Neural cell (in vitro differentiated cells): ENCODE results near the gene TRMT2A.

Source experiments
- CTCF ChIP-seq: fragments of 450-650 bp; IDR thresholded peaks from 2 replicates; pipeline ENCODE4 v1.5.1; 2014; ENCODE audit warnings: antibody characterized with exemption, mild to moderate bottlenecking, moderate library complexity; ENCODE audit not compliant: poor library complexity, severe bottlenecking
- EP300 ChIP-seq: fragments of 450-650 bp; conservative IDR thresholded peaks from 2 replicates; pipeline ENCODE4 v1.6.1; 2014; ENCODE audit warnings: antibody characterized with exemption, mild to moderate bottlenecking, moderate library complexity; ENCODE audit not compliant: poor library complexity, severe bottlenecking
- EZH2 ChIP-seq: fragments of 200-600, 300-800 bp; shearing (Covaris generic), sonication (generic); IDR thresholded peaks from 2 replicates; pipeline ENCODE4 v1.6.1; 2014; ENCODE audit warnings: antibody characterized with exemption, low read length, borderline replicate concordance, mild to moderate bottlenecking; ENCODE audit not compliant: insufficient read depth, poor library complexity, severe bottlenecking
- RAD21 ChIP-seq: fragments of 450-650 bp; conservative IDR thresholded peaks from 2 replicates; pipeline ENCODE4 v1.6.1; 2014; ENCODE audit warnings: antibody characterized with exemption, mild to moderate bottlenecking, moderate library complexity
- REST ChIP-seq: IDR thresholded peaks from 2 replicates; pipeline ENCODE4 v1.6.1; 2012; ENCODE audit warnings: borderline replicate concordance
- SMC3 ChIP-seq: fragments of 450-650 bp; conservative IDR thresholded peaks from 2 replicates; pipeline ENCODE4 v1.6.1; 2014; ENCODE audit warnings: antibody characterized with exemption, mild to moderate bottlenecking, moderate library complexity; ENCODE audit not compliant: poor library complexity
- TAF1 ChIP-seq: IDR thresholded peaks from 2 replicates; pipeline ENCODE4 v1.6.1; 2012; ENCODE audit warnings: low read depth

- no peak for TF ChIP-seq CTCF
- no peak for TF ChIP-seq REST
- no peak for TF ChIP-seq SMC3
- TF ChIP-seq EZH2 = no peak
- no peak for TF ChIP-seq TAF1
- TF ChIP-seq RAD21 = no peak
- no peak for TF ChIP-seq EP300
These were observed 39.0 kb upstream of the TRMT2A start for GRCh38 chr22:20156042-20156389.
